Inferior parietal cortex (tissue), 1 donor: ENCODE data around the gene GSG1L2.

Source experiments
- DNase-seq: peaks from one replicate; pipeline ENCODE4 v3.0.0-alpha.2; 2016; ENCODE audit errors: extremely low spot score

GSG1L2 gene

DNA sequence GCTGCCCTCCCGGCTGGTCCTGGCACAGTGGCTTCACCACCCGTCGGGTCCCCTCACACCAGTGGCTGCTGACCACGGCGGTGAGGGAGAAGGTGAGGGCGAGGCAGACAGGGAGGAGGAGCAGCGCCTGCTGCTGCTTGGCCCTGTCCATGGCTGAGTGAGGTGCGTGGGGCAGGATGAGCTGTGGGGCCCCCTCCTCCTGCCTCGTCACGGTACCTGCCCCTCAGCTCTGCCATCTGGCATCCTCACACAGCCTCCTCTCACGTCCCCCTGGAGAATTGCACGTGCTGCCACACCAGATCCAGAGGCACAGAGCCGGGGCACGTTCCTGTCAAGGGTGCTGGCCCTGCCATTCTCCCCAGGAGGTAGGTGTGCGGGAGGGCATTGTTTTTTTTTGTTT, at the start of gene GSG1L2:
GSG1L2 (minus strand) TSS at position 159 of the 400 bp plus-strand sequence; CDS start at position 151, 8 bp downstream.
- DNase-seq = no peak

GRCh38 chr17:9868552-9868951, 46.7 kb upstream of the GSG1L2 start:
- DNase-seq = no peak

- DNase-seq = no peak
These were observed 43.7 kb upstream of the GSG1L2 start for GRCh38 chr17:9865586-9865985.

- DNase-seq = no peak
These were observed 41.1 kb upstream of the GSG1L2 start for GRCh38 chr17:9862949-9863348.

DNA sequence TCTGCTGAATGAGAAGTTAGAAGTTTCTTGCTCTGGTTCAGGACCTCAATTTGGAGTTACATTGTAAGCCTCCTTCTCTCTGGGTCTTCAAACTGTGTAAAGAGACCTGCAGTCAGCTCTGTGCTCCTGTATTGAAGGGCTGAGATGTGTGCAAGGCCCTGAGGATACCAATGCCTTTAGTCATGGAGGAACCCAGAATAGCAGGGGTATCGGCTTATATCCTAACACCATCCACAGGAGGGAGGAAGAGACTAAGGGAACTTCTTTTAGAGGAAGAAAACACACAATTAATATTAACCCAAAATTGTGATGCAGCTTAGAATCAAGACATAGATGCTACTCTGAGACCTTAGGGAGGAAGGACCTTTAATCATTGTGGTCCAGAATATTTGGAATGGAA, 40.3 kb upstream of the GSG1L2 start:
- DNase-seq = no peak

DNA sequence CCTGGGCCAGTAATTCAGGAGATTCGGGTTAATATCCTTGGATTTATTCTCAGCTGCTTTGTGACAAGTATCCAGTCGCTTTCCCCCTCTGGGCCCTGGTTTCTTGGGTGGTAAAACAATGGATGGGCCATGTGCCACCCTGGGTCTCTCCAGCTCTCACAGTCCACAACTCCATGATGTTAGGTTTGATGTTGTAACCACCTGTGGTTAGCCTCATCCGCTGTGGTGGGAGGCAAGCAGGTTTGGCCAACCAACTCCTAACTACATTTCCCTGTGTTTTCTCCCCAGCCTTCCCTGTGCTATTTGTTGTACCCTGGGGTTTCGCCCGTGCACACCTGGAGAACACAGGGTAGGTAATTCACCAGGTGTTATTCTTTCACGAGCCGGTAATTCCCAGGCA, 39.0 kb upstream of the GSG1L2 start:
- no peak for DNase-seq

DNA sequence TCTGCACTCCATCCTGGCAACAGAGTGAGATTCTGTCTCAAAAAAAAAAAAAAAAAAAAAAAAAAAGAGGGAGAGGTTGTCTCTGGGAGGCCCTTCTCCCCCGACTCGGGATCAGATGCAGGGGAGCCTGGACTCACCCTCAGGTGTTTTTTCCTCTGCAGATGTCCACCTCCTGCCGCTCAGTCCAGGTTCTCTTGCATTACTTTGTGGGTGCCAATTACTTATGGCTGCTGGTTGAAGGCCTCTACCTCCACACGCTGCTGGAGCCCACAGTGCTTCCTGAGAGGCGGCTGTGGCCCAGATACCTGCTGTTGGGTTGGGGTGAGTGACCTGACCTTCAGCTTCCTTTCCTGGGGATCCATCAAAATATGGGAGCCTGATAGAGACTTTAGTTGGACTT, 37.9 kb upstream of the GSG1L2 start:
- DNase-seq = no peak

DNA sequence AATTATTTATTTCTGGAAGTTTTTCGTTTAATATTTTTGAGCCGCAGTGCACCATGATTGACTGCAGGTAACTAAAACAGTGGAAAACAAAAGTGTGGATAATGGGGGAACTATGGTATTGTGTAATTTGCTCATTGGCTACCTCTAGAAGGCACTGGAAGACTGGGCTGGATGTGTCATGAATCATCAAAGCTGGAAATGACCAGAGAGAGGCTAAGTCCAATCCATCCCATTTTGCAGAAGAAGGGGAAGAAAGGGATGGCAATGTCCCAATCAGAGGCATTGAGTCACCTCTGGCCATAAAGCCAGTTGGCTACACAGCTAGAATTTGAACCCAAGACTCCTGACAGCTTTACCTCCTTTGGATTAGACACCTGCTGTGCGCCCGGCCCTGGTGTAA, 33.2 kb upstream of the GSG1L2 start:
- no peak for DNase-seq

GRCh38 chr17:9854255-9854654, 32.4 kb upstream of the GSG1L2 start:
- no peak for DNase-seq

DNA sequence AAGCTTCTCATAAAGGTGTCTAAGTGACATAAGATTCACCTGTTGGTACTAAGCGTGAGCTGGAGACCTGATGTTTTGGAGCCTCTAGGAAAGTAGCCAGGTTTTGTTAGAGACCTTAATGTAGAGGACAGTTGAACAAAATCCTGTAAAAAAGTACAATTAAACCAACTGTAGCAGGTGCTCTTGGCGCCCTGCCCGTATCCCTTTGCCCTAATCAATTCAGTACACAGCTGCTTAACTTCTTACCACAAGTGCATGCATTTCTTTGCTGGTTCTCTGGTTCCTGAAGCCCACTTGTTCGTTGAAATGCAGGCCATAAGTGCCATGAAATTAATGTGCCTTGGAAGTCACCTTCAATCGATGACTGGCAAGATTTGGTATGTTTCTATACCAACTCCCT, 28.3 kb upstream of the GSG1L2 start:
- DNase-seq = no peak

- DNase-seq = no peak
These were observed 23.4 kb upstream of the GSG1L2 start for GRCh38 chr17:9845306-9845705.

- DNase-seq = no peak
These were observed 22.3 kb upstream of the GSG1L2 start for GRCh38 chr17:9844153-9844552.

- no peak for DNase-seq
These were observed 21.5 kb upstream of the GSG1L2 start for GRCh38 chr17:9843152-9844010.

DNA sequence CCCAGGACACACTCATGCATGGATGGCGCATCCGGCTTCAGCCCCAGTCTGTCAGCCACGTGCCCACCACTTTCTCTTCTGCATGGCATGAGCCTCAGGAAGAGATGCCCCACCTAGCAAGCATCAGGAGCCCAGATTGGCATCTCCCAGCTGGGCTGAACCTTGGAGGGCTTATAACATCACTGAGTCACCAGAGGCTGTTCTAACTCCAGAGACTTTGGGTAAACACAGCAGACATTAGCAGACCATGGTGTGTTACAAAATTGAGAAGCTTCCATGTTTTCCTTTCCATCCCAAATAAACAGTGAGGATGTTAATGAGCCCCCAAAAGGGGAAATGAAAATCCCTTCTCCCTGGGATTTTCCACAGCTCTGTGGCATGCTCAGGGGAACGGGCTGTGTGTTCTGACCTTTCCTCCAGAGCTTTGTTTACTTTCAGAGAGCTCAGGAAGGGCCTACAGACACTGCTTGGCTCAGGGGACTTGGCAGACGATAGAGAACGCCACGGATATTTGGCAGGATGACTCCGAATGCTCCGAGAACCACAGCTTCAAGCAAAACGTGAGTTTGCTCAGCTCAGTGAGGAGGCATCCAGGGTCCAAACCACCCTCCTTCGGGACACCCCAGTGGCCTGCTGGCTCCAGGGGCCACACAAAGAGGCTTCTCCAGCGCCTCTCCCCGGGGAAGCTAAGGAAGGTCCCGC, 20.3 kb upstream of the GSG1L2 start:
- no peak for DNase-seq

- no peak for DNase-seq
These were observed 17.6 kb upstream of the GSG1L2 start for GRCh38 chr17:9839433-9839832.

GRCh38 chr17:9837551-9838471, 15.9 kb upstream of the GSG1L2 start:
- no peak for DNase-seq

DNA sequence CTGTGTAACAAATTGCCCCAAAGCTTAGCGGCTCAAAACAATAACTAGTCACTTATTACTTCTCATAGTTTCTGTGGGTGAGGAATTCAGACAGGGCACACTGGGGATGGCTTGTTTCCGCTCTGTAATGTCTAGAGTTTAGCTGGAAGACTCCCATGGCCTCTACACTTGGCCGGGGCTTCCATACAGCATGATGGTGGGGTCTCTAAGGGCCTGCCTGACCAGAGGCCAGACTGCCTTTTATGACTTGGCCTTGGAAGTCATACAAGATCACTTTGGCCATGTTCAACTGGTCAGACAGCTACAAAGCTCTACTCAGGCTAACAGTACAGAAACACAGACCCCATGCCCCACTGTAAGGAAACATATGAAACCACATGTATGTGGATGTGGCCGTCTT, 12.0 kb upstream of the GSG1L2 start:
- no peak for DNase-seq

- DNase-seq = no peak
These were observed 8.8 kb upstream of the GSG1L2 start for GRCh38 chr17:9830711-9831110.

DNA sequence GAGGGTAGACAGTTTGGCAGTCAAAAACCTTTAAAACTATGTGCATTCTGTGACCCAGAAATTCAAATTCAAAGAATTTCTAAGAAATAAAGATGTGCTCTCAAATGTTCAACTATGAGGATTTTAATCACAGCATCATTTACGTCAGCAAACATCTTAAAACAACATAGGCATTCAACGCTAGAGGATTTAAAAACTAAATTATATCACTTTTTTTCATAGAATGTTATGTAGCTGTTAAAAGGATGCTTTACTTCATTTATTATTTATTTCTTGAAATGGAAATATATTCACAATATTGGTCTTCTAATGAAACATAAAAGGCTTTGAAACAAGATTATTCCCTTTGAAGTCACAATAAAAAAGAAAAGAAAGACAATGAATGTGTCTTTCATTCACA, 7.5 kb upstream of the GSG1L2 start:
- DNase-seq = no peak

DNA sequence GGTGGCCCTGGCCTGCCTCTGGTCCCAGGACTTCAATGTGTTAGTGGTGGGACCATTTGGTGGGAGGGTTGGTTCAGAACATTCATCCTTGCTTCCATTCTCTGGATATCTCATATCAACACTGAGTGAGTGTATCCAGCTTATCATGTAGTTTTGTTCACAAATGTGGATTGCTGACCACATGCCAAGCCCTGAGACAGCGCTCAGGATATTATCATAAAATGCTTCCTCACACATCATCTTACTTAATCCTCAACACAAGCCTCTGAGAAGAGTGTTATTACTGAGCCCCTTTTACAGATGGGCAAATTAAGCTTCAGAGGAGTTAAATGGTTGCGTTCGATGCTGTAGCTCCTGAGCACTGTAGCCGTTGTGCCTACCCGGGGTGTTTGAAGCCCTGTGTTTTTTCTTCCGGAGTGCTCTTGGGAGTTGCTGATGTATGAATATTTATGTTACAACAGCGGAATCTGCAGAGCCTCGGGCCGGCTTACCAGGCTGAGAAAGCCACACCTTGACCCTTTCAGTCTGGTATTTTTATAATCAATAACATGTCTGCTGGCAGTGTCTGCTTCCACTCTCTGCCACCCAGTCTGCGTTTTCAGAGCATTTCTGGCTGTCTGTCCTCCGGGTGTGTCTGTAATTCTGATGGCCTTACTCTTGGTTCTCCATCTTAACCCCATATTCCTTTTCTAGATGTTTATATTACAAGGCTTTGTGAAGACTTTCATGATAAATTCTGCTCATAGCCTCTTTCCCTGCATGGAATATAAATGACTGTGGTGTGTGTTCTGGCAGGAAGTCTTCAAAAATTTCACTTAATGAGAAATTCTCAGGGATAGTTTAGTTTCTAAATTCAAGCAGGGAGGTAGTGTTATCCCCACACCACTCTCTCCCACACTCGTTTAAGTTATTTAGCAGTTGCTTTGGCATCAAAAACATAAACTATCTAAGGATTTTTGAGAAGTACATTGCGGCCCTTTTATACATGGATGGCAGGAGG, 6.7 kb upstream of the GSG1L2 start:
- no peak for DNase-seq

DNA sequence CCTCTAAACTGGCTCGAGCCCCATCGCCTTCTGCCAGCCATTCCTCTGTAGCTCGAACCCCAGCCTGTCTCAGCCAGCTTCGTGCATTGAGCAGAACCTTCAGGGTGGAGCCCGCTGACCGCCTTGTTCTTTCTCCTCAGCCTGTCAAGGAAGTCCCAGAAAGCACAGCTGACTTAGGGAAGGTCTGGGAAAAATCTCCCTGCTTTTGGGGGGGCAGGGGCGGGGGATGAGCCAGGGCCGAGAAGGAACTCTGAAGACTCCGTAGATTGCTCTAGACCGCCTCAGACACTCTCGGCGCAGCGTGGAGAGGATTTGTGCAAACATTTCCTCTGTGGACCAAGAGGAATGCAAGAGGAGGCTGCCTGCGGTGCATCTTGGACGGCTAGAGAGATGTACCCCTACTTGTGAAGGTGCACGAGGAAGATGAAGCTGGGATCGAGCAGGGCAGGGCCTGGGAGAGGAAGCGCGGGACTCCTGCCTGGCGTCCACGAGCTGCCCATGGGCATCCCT, 3.8 kb upstream of the GSG1L2 start, which contains the start of gene GLP2R:
GLP2R (plus strand) TSS at position 284 of the 510 bp plus-strand sequence; CDS start at position 424, 140 bp downstream.
- DNase-seq = no peak
